Thyroid gland (tissue), 4 donors: ENCODE results near the gene TANGO2. TPM values are rescaled to one million over a fixed set of nuclear protein-coding genes. Genes with fewer than 3 reads are reported as not detected.

Experiments
- DNase-seq, 2 donors: peaks; one replicate each; pipeline ENCODE4 v3.0.0-alpha.2; 2019
- H3K27ac ChIP-seq, 3 donors: fragments of 200-600 bp; sonication (generic); 1 replicate in 2 of 3; 2 replicates in 1 of 3; pipeline ENCODE4 v1.5.1; 2016 to 2019; ENCODE audit warnings: mild to moderate bottlenecking in 1 of 3, moderate library complexity in 1 of 3
- H3K27me3 ChIP-seq: fragments of 200-600 bp; sonication (generic); one replicate; pipeline ENCODE4 v1.5.1; 2019
- H3K36me3 ChIP-seq, 2 donors: fragments of 200-600 bp; sonication (generic); one replicate each; pipeline ENCODE4 v1.5.1; 2016 to 2019
- H3K4me1 ChIP-seq, 2 donors: fragments of 200-600 bp; sonication (generic); one replicate each; pipeline ENCODE4 v1.5.1; 2017 to 2019
- H3K4me3 ChIP-seq, 3 donors: fragments of 200-600 bp; sonication (generic); replicated peaks in 1 of 3; 1 replicate in 2 of 3; 2 replicates in 1 of 3; pipeline ENCODE4 v1.5.1; 2016; ENCODE audit warnings: mild to moderate bottlenecking in 1 of 3
- H3K9me3 ChIP-seq: fragments of 200-600 bp; sonication (generic); one replicate; pipeline ENCODE4 v1.5.1; 2017
- CTCF ChIP-seq, 6 experiments: fragments of 200-600 bp in 3 of 6; fragments of 450-650 bp in 3 of 6; sonication (generic) in 3 of 6; IDR thresholded peaks; one replicate each; pipeline ENCODE4 v1.5.1; 2016 to 2019; ENCODE audit warnings: antibody characterized with exemption in 6 of 6, mild to moderate bottlenecking in 2 of 6, inconsistent platforms in 1 of 6, moderate library complexity in 1 of 6
- POLR2A ChIP-seq, 2 donors: fragments of 450-650 bp; IDR thresholded peaks; one replicate each; pipeline ENCODE4 v1.6.1; 2017; ENCODE audit warnings: antibody characterized with exemption in 2 of 2, mild to moderate bottlenecking in 2 of 2, moderate library complexity in 1 of 2
- WGBS, 2 donors: methylation state at CpG; one replicate each; pipeline ENCODE4 v1.1.5; 2017; 5-methylcytosine and 5-hydroxymethylcytosine counted together
- intact Hi-C: fragments of 100-400 bp; cut with DNase I; formaldehyde crosslinking; loops from one replicate; pipeline ENCODE4 v1.15.1; 2023
- total RNA-seq, 4 donors: library from RNA; depleted of rRNA; stranded (reverse); fragments of >200 nt; gene quantifications; one replicate each; pipeline ENCODE4 v1.2.3, GENCODE V29; 2016

TANGO2 gene
- total RNA-seq, 4 donors from 2014 or later: 50.3 to 82.7 (median 65.2) TPM

- peaks cover 11 to 14% of the 10 kb centered on the region in 2 donors for H3K4me1 ChIP-seq
- no peak overlapping the region for H3K4me3 ChIP-seq
- DNase-seq: no peak
- peaks cover 27 to 57% of the 10 kb centered on the region in 2 donors for H3K36me3 ChIP-seq
- intact Hi-C loops: no loop called here
- TF ChIP-seq CTCF (IDR thresholded peaks at IDR 0.05): no peak
- 91 to 93% methylated on average over 12 of the region's 12 CpGs for WGBS, 2 donors
- no peak overlapping the region for H3K27ac ChIP-seq
- no peaks in the 10 kb centered on the region for H3K9me3 ChIP-seq
- H3K27me3 ChIP-seq: no peaks in the 10 kb centered on the region
Observed at GRCh38 chr22:20102203-20102780, 81.4 kb downstream of the TANGO2 start.

GRCh38 chr22:20105456-20106204 is 84.7 kb downstream of the TANGO2 start:
- Histone ChIP-seq H3K27ac (peak overlapping the region in 2 of 3 donors; percentile 15 to 17), H3K36me3 (peaks cover 53 to 61% of the 10 kb centered on the region in 2 donors), H3K4me3 (no peak overlapping the region), H3K9me3 (no peaks in the 10 kb centered on the region), H3K4me1 (peaks cover 11 to 14% of the 10 kb centered on the region in 2 donors), H3K27me3 (no peaks in the 10 kb centered on the region)
- intact Hi-C loops: no loop called here
- 88 to 97% methylated on average over 7 of the region's 7 CpGs for WGBS, 2 donors
- DNase-seq: no peak
- TF ChIP-seq POLR2A (IDR thresholded peaks at IDR 0.05) (no peak), CTCF (IDR thresholded peaks at IDR 0.05) (no peak)

GRCh38 chr22:20106205-20106848 is 85.4 kb downstream of the TANGO2 start:
- H3K4me3 ChIP-seq: no peak overlapping the region
- no peaks in the 10 kb centered on the region for H3K27me3 ChIP-seq
- TF ChIP-seq POLR2A (IDR thresholded peaks at IDR 0.05) (no peak), CTCF (IDR thresholded peaks at IDR 0.05) (no peak)
- intact Hi-C loops: no loop called here
- peaks cover 11 to 14% of the 10 kb centered on the region in 2 donors for H3K4me1 ChIP-seq
- H3K9me3 ChIP-seq: no peaks in the 10 kb centered on the region
- 96% methylated on average over 15 to 16 of the region's 20 CpGs for WGBS, 2 donors
- DNase-seq: no peak
- H3K36me3 ChIP-seq: peaks cover 53 to 59% of the 10 kb centered on the region in 2 donors
- no peak overlapping the region for H3K27ac ChIP-seq

- Histone ChIP-seq H3K4me1 (peaks cover 11 to 14% of the 10 kb centered on the region in 2 donors), H3K4me3 (no peak overlapping the region), H3K27ac (no peak overlapping the region), H3K36me3 (peaks cover 54 to 56% of the 10 kb centered on the region in 2 donors), H3K27me3 (no peaks in the 10 kb centered on the region), H3K9me3 (no peaks in the 10 kb centered on the region)
- intact Hi-C loops: no loop called here
- 92 to 96% methylated on average over 9 to 10 of the region's 10 CpGs for WGBS, 2 donors
- TF ChIP-seq CTCF (IDR thresholded peaks at IDR 0.05) (no peak), POLR2A (IDR thresholded peaks at IDR 0.05) (no peak)
- DNase-seq: no peak
Observed at GRCh38 chr22:20106849-20107237, 85.9 kb downstream of the TANGO2 start.

GRCh38 chr22:20107471-20107901 is 86.6 kb downstream of the TANGO2 start:
- Histone ChIP-seq H3K27ac (no peak overlapping the region), H3K9me3 (no peaks in the 10 kb centered on the region), H3K4me1 (peaks cover 11 to 14% of the 10 kb centered on the region in 2 donors), H3K27me3 (no peaks in the 10 kb centered on the region), H3K36me3 (peaks cover 52 to 56% of the 10 kb centered on the region in 2 donors), H3K4me3 (no peak overlapping the region)
- no peak for TF ChIP-seq CTCF (IDR thresholded peaks at IDR 0.05)
- no peak for TF ChIP-seq POLR2A (IDR thresholded peaks at IDR 0.05)
- no peak for DNase-seq
- 93 to 100% methylated on average over 4 to 6 of the region's 7 CpGs for WGBS, 2 donors
- intact Hi-C loops: no loop called here
